Activated CD8-positive, alpha-beta memory T cell treated with anti-CD3 and anti-CD28 coated beads for 48 hours (primary cell): ENCODE data around the gene RNF167.

Source experiments
- DNase-seq, 3 experiments: peaks; one replicate each; pipeline ENCODE4 v3.0.0-alpha.2; 2020; ENCODE audit warnings: low read depth in 2 of 3, low spot score in 2 of 3

The RNF167 gene

GRCh38 chr17:4939796-4940554 is at the start of gene RNF167, which contains the start of gene SLC25A11:
Gene RNF167 (plus strand): TSS chr17:4940268. CDS start chr17:4940910, 642 bp downstream.
Gene SLC25A11 (minus strand): TSS chr17:4940046. CDS start chr17:4939910, 136 bp downstream.
- peak; percentile 78 to 96 (median 85) for DNase-seq

- no peak for DNase-seq
Observed at GRCh38 chr17:4891411-4892410, 48.4 kb upstream of the RNF167 start.

GRCh38 chr17:4892499-4893221 is 47.4 kb upstream of the RNF167 start:
- DNase-seq: no peak

- DNase-seq: no peak
Observed at GRCh38 chr17:4893272-4893671, 46.8 kb upstream of the RNF167 start.

- DNase-seq: no peak
Observed at GRCh38 chr17:4893721-4894560, 46.1 kb upstream of the RNF167 start.

- no peak for DNase-seq
Observed at GRCh38 chr17:4895121-4895520, 44.9 kb upstream of the RNF167 start.

- no peak for DNase-seq
Observed at GRCh38 chr17:4895657-4896331, 44.3 kb upstream of the RNF167 start.

- DNase-seq: no peak
Observed at GRCh38 chr17:4896332-4897197, 43.5 kb upstream of the RNF167 start.

GRCh38 chr17:4897198-4897687 is 42.8 kb upstream of the RNF167 start:
- DNase-seq: no peak

GRCh38 chr17:4897785-4898184 is 42.3 kb upstream of the RNF167 start:
- no peak for DNase-seq

- DNase-seq: no peak
Observed at GRCh38 chr17:4898351-4898750, 41.7 kb upstream of the RNF167 start.

GRCh38 chr17:4898927-4899326 is 41.1 kb upstream of the RNF167 start:
- DNase-seq: no peak

GRCh38 chr17:4899341-4900230 is 40.5 kb upstream of the RNF167 start, which contains the start of gene C17orf107:
Gene C17orf107 (plus strand): TSS chr17:4899536. CDS start chr17:4899763, 227 bp downstream.
- DNase-seq: peak; percentile 85 to 88 (median 86)

- DNase-seq: no peak
Observed at GRCh38 chr17:4900231-4901107, 39.6 kb upstream of the RNF167 start.

GRCh38 chr17:4901108-4901647 is 38.9 kb upstream of the RNF167 start:
- no peak for DNase-seq
